ENCODE data around the gene FAM3C. TPM values are rescaled to one million over a fixed set of nuclear protein-coding genes. Genes with fewer than 3 reads are reported as not detected.

Gene FAM3C
- total and polyA plus RNA-seq, 4 donors = 26.3 to 62.2 (median 37.6) TPM

DNA sequence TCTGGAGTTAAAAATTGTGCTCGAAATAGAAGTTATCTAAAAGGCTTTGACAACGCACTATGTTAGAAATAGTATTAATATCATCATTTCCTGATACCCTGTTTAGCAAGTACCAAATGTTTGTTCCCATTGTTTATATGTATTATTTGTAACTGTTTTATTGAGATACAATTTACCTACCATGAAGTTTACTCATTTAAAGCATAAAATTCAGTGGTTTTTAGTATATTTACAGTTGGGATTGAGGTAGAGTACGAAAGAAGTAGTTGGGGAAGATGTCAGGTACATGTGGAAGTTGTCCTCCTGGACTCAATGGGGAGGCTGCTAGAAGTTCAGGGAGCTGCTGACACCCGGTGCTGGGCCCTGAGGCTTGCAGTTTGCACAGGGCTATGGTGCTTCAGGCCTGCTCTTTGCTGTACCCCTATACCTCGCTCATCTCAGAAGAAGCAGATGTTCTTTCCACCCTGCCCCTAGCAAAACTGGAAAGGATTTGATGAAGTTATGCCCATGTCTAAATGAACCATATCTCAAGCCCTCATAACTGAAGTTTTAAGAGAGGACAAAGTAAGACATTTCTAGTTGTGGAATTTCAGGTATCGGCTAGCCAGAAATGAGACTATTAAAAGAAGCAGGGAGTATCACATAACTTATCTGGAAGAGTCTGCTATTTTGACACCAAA lies 92.5 kb downstream of the FAM3C start:
- Histone ChIP-seq H3K27me3 (ENCODE audit: control insufficient read depth in 3 of 3, insufficient read depth in 3 of 3, low read length in 2 of 3) (no peaks in the 10 kb centered on the region), H3K9me3 (ENCODE audit: control insufficient read depth in 4 of 4, insufficient read depth in 3 of 4, low read length in 3 of 4) (no peaks in the 10 kb centered on the region), H3K27ac (ENCODE audit: low read depth in 1 of 2, low read length in 1 of 2) (no peak overlapping the region), H3K9ac (ENCODE audit: insufficient read depth in 1 of 2, low read length in 2 of 2) (no peak overlapping the region), H3K4me1 (ENCODE audit: control insufficient read depth in 5 of 5, insufficient read depth in 5 of 5, low read length in 5 of 5) (peaks cover 0 to 4% (median 3%) of the 10 kb centered on the region in 5 donors), H3K4me3 (no peak overlapping the region), H3K36me3 (ENCODE audit: control insufficient read depth in 4 of 4, insufficient read depth in 4 of 4, low read length in 4 of 4) (no peaks in the 10 kb centered on the region)
- WGBS, 2 donors = 90% methylated on average over 6 of the region's 6 CpGs
- no peak for ATAC-seq (ENCODE audit: insufficient read depth, low FRiP score)
- DNase-seq = no peak
- TF ChIP-seq, protein P1, sequence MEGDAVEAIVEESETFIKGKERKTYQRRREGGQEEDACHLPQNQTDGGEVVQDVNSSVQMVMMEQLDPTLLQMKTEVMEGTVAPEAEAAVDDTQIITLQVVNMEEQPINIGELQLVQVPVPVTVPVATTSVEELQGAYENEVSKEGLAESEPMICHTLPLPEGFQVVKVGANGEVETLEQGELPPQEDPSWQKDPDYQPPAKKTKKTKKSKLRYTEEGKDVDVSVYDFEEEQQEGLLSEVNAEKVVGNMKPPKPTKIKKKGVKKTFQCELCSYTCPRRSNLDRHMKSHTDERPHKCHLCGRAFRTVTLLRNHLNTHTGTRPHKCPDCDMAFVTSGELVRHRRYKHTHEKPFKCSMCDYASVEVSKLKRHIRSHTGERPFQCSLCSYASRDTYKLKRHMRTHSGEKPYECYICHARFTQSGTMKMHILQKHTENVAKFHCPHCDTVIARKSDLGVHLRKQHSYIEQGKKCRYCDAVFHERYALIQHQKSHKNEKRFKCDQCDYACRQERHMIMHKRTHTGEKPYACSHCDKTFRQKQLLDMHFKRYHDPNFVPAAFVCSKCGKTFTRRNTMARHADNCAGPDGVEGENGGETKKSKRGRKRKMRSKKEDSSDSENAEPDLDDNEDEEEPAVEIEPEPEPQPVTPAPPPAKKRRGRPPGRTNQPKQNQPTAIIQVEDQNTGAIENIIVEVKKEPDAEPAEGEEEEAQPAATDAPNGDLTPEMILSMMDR (IDR thresholded peaks at IDR 0.05; ENCODE audit: control extremely low read depth, extremely low read depth) = no peak

DNA sequence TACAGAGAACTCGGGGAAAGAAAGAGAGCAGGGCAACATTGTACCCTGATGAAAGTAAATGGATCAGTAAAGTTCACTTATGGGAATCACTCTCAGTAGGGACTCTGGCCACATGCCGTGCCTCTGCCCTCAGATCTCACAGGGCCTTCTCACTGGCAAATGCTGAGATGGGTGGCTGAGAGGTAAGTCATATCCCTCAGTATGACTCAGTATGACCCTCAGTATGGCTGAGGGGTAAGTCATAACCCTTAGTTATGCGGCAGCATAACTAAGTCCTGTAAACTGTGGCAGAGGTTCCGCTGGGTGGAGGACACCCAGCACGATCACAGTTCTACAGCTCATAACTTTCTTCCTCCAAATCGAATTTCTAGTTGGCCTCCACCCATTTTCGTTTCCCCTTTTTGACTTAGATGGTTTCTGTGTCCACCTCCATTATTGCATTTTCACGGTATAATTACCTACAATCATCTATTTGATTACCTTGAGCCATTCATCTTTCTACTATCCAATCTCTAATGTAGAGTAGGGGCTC lies 93.8 kb downstream of the FAM3C start:
- ATAC-seq (ENCODE audit: insufficient read depth, low FRiP score) (no peak), DNase-seq (no peak)
- no peaks in the 10 kb centered on the region for H3K27me3 ChIP-seq (ENCODE audit: control insufficient read depth in 3 of 3, insufficient read depth in 3 of 3, low read length in 2 of 3)
- H3K27ac ChIP-seq (ENCODE audit: low read depth in 1 of 2, low read length in 1 of 2) = no peak overlapping the region
- H3K9ac ChIP-seq (ENCODE audit: insufficient read depth in 1 of 2, low read length in 2 of 2) = no peak overlapping the region
- WGBS, 2 donors = 89 to 90% methylated on average over 8 of the region's 8 CpGs
- H3K4me3 ChIP-seq = no peak overlapping the region
- no peaks in the 10 kb centered on the region for H3K9me3 ChIP-seq (ENCODE audit: control insufficient read depth in 4 of 4, insufficient read depth in 3 of 4, low read length in 3 of 4)
- H3K4me1 ChIP-seq (ENCODE audit: control insufficient read depth in 5 of 5, insufficient read depth in 5 of 5, low read length in 5 of 5) = peaks cover 0 to 4% (median 3%) of the 10 kb centered on the region in 5 donors
- no peaks in the 10 kb centered on the region for H3K36me3 ChIP-seq (ENCODE audit: control insufficient read depth in 4 of 4, insufficient read depth in 4 of 4, low read length in 4 of 4)
- TF ChIP-seq, protein P1 (IDR thresholded peaks at IDR 0.05; ENCODE audit: control extremely low read depth, extremely low read depth) = no peak

DNA sequence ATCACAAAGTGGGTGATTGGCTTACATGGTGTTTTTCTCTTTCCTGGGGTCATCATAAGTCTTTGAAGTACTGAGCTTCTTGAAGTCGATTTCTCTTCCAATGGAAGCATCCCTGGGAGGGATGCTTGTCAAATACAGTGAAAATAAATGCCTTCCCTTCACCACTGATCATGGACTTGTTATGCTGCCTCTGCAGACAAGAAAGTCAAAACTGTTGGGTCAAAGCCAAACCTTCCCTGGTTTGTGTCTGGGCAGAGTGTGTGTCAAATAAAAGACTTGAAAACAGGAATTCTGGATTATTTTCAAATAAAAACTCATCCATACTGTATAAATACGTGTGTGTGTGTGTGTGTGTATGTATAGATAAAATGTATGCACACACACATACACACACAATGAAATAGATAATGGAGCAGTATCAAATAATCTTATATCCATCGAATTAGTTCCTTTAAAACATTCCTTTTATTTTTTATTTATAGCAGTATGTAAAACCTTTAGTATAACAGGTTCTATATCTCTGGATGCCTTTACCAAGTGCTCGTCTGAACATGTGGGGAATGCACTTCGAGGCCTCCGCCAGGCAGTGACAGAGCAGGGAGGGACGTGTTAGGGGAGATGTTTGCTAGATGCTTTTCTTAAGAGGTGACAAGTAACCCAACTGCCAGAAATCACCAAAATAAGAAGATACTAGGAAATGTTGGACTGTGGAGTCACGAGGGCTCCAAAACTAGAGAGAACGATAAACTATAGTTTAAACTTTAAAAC lies 94.5 kb downstream of the FAM3C start:
- Histone ChIP-seq H3K4me3 (no peak overlapping the region), H3K4me1 (ENCODE audit: control insufficient read depth in 5 of 5, insufficient read depth in 5 of 5, low read length in 5 of 5) (peaks cover 0 to 4% (median 3%) of the 10 kb centered on the region in 5 donors), H3K27ac (ENCODE audit: low read depth in 1 of 2, low read length in 1 of 2) (no peak overlapping the region), H3K9ac (ENCODE audit: insufficient read depth in 1 of 2, low read length in 2 of 2) (no peak overlapping the region), H3K9me3 (ENCODE audit: control insufficient read depth in 4 of 4, insufficient read depth in 3 of 4, low read length in 3 of 4) (no peaks in the 10 kb centered on the region), H3K27me3 (ENCODE audit: control insufficient read depth in 3 of 3, insufficient read depth in 3 of 3, low read length in 2 of 3) (no peaks in the 10 kb centered on the region), H3K36me3 (ENCODE audit: control insufficient read depth in 4 of 4, insufficient read depth in 4 of 4, low read length in 4 of 4) (no peaks in the 10 kb centered on the region)
- TF ChIP-seq, protein P1 (IDR thresholded peaks at IDR 0.05; ENCODE audit: control extremely low read depth, extremely low read depth) = no peak
- DNase-seq (peak in 2 of 3 donors; percentile 16 to 44), ATAC-seq (ENCODE audit: insufficient read depth, low FRiP score) (no peak)
- 73 to 76% methylated on average over 9 of the region's 9 CpGs for WGBS, 2 donors

Data from lung (tissue), 12 donors.